Panc1 (cell line): ENCODE measurements around the gene NOS2. TPM values are rescaled to one million over a fixed set of nuclear protein-coding genes. Genes with fewer than 3 reads are reported as not detected.

Experiments
- ATAC-seq: fragments of 200-7000 bp; cut with Tn5 transposase; 2 replicates; pipeline ENCODE4 v1.9.1; 2020; ENCODE audit warnings: mild to moderate bottlenecking, moderate library complexity
- BruUV-seq: library from RNA; stranded (reverse); fragments of 400-500 nt; replicated peaks from 2 replicates; lab custom pipeline; 2021; lab: Mats Ljungman, UMichigan
- CTCF ChIA-PET: fragments of 300-600 bp; sonication (Branson Sonifier 250); formaldehyde crosslinking; loops from one replicate; lab custom pipeline; 2022; ENCODE audit warnings: antibody characterized with exemption; lab: Charles Lee
- POLR2A ChIA-PET: fragments of 300-600 bp; sonication (Branson Sonifier 250); formaldehyde crosslinking; loops from one replicate; lab custom pipeline; 2022; ENCODE audit warnings: antibody characterized with exemption; lab: Charles Lee
- DNase-seq: peaks from one replicate; pipeline ENCODE4 v3.0.0-alpha.2; 2010; ENCODE audit warnings: low read depth, low spot score
- H3K27ac ChIP-seq: 2 replicates; pipeline ENCODE4 v1.5.1; 2011; ENCODE audit warnings: mild to moderate bottlenecking, low read length, inconsistent platforms
- H3K27me3 ChIP-seq: fragments of 200-500 bp; sonication (Bioruptor generic); 2 replicates; pipeline ENCODE4 v1.6.0; 2014; ENCODE audit warnings: low read length, inconsistent platforms; ENCODE audit not compliant: control insufficient read depth, insufficient read depth
- H3K36me3 ChIP-seq: fragments of 200-500 bp; sonication (Bioruptor generic); 2 replicates; pipeline ENCODE4 v1.5.1; 2014; ENCODE audit warnings: inconsistent platforms, mild to moderate bottlenecking, low read length, moderate library complexity; ENCODE audit not compliant: control insufficient read depth, insufficient read depth
- H3K4me1 ChIP-seq: 2 replicates; pipeline ENCODE4 v1.5.1; 2011; ENCODE audit warnings: inconsistent platforms, mild to moderate bottlenecking, low read length, moderate library complexity; ENCODE audit not compliant: control insufficient read depth, insufficient read depth
- H3K4me3 ChIP-seq, 2 experiments: 2 replicates each; pipeline ENCODE4 v1.5.1; 2011 to 2012; ENCODE audit warnings: low read depth in 2 of 2, low read length in 2 of 2, mild to moderate bottlenecking in 2 of 2, inconsistent platforms in 1 of 2, moderate library complexity in 1 of 2
- H3K9me3 ChIP-seq: fragments of 200-500 bp; sonication (Bioruptor generic); 2 replicates; pipeline ENCODE4 v1.5.1; 2014; ENCODE audit warnings: low read depth, mild to moderate bottlenecking, inconsistent platforms, low read length, moderate library complexity; ENCODE audit not compliant: control insufficient read depth, insufficient read depth
- CTCF ChIP-seq: fragments of 450-650 bp; IDR thresholded peaks from 2 replicates; pipeline ENCODE4 v1.5.1; 2017; ENCODE audit warnings: mild to moderate bottlenecking
- POLR2AphosphoS5 ChIP-seq: IDR thresholded peaks from 2 replicates; pipeline ENCODE4 v1.6.1; 2012; ENCODE audit warnings: mild to moderate bottlenecking, low read depth, low read length, moderate library complexity
- REST ChIP-seq, 2 experiments: IDR thresholded peaks; 2 replicates each; pipeline ENCODE4 v1.6.1; 2011 to 2012; ENCODE audit warnings: low read depth in 2 of 2, control low read depth in 1 of 2, low read length in 1 of 2, mild to moderate bottlenecking in 1 of 2, moderate library complexity in 1 of 2; ENCODE audit not compliant: insufficient read depth in 1 of 2
- SIN3A ChIP-seq: IDR thresholded peaks from 2 replicates; pipeline ENCODE4 v1.6.1; 2012; ENCODE audit warnings: low read depth, mild to moderate bottlenecking, low read length, moderate library complexity, borderline replicate concordance; ENCODE audit not compliant: insufficient read depth
- TCF7L2 ChIP-seq: IDR thresholded peaks from 2 replicates; pipeline ENCODE4 v1.6.1; 2011; ENCODE audit warnings: mild to moderate bottlenecking, low read depth, low read length, inconsistent platforms
- in situ Hi-C: cut with HindIII; loops from 2 replicates; pipeline ENCODE4 v1.10.0; 2016; ENCODE audit warnings: low sequenced_read_pairs, low pct_unique_long_range_greater_than_20kb
- intact Hi-C: fragments of 100-400 bp; cut with micrococcal nuclease; formaldehyde crosslinking; loops from one replicate; pipeline ENCODE4 v1.10.0; 2022; ENCODE audit not compliant: unreplicated experiment
- total RNA-seq: library from RNA; stranded (reverse); gene quantifications from one replicate; pipeline ENCODE4 v1.2.1, GENCODE V29; 2021; ENCODE audit not compliant: unreplicated experiment

Gene NOS2
- total RNA-seq, 1 experiment from 2014 or later = 0.08 TPM

GRCh38 chr17:27780828-27781404 is 19.4 kb downstream of the NOS2 start:
- CTCF ChIA-PET = no interaction called here
- DNase-seq = no peak
- BruUV-seq = no TSS peak

GRCh38 chr17:27780092-27780827 is 20.1 kb downstream of the NOS2 start:
- Histone ChIP-seq H3K4me3 (no peak overlapping the region), H3K4me1 (no peaks in the 10 kb centered on the region), H3K9me3 (no peaks in the 10 kb centered on the region), H3K27ac (no peak overlapping the region), H3K36me3 (no peaks in the 10 kb centered on the region), H3K27me3 (no peaks in the 10 kb centered on the region)
- DNase-seq (no peak), ATAC-seq (no peak)
- POLR2A ChIA-PET = no interaction called here
- no TSS peak for BruUV-seq
- CTCF ChIA-PET = interaction anchor here (0.5 to 2.1 kb wide), 2 partner anchors 25 to 27 kb away, joined by 5 to 9 read pairs; no protein-coding TSS in a partner anchor
- in situ Hi-C loops = no loop called here
- intact Hi-C loops = no loop called here
- no peak for TF ChIP-seq CTCF
- TF ChIP-seq SIN3A = no peak
- TF ChIP-seq TCF7L2 = no peak
- no peak for TF ChIP-seq POLR2AphosphoS5

More at GRCh38 chr17:27780828-27781404, 19.4 kb downstream of the NOS2 start:
- H3K27me3 ChIP-seq = no peaks in the 10 kb centered on the region
- no peak for TF ChIP-seq SIN3A
- TF ChIP-seq TCF7L2 = no peak
- no peak for TF ChIP-seq CTCF
- TF ChIP-seq REST (IDR thresholded peaks at IDR 0.05; ENCODE audit: insufficient read depth in 1 of 2, low read depth in 2 of 2, low read length in 1 of 2) = no peak
- TF ChIP-seq POLR2AphosphoS5 = no peak
- no peak; the same call in 1 of the 2 replicates for ATAC-seq
- H3K9me3 ChIP-seq = no peaks in the 10 kb centered on the region
- no peak overlapping the region for H3K4me3 ChIP-seq
- no peaks in the 10 kb centered on the region for H3K36me3 ChIP-seq
- in situ Hi-C loops = no loop called here
- no peaks in the 10 kb centered on the region for H3K4me1 ChIP-seq
- no peak overlapping the region for H3K27ac ChIP-seq
- intact Hi-C loops = no loop called here
- POLR2A ChIA-PET = no interaction called here
